ENCODE measurements around the gene CAND2. TPM values are rescaled to one million over a fixed set of nuclear protein-coding genes. Genes with fewer than 3 reads are reported as not detected.

The CAND2 gene
- total and polyA plus RNA-seq, 2 experiments from 2014 or later, result 5.6 to 20.5 TPM

DNA sequence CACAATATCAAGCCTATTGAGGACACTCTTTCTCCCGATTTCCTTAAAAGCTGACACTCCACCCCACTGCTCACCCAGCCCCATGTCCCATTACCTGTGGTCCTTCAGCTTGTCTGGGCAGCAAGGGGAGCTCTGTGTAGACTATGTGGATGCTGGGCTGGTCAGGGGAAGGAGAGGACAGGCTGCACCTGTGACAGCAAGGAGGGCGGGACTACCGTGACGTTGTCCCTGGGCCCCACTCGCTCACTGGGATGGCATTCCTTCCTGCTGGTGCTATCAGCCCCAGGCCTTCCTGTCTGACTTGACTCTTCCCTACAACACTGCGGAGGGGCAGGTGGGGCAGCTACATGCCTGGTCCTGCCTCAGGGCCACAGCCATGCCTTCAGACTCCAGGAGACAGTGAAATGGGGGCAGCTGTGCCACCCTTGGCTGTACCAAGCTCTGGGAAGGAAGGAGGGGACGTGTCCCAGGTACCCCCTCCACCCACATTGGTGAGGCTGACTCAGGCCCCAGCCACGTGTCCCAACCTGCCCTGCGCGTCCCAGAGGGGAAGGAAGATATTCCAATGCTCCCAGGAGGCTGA lies 37.3 kb upstream of the CAND2 start, which contains the start of gene TMEM40:
TMEM40 (minus strand) TSS at position 163 of the 583 bp plus-strand sequence. CDS start 9,427 bp downstream, outside the sequence.
- H2AFZ ChIP-seq, result peak within 1 kb of the TSS; percentile 98
- peak; percentile 30 for ATAC-seq
- no peaks in the 10 kb centered on the region for H3K4me1 ChIP-seq (ENCODE audit: insufficient read depth)
- H3K27ac ChIP-seq (ENCODE audit: low read depth), result no peak within 1 kb of the TSS
- no peaks in the 10 kb centered on the region for H3K79me2 ChIP-seq (replicated peaks; ENCODE audit: insufficient read depth)
- peaks cover 9% of the 10 kb centered on the region for H3K27me3 Mint-ChIP-seq (ENCODE audit: insufficient read depth, low read depth, poor library complexity)
- TF ChIP-seq, protein P1, sequence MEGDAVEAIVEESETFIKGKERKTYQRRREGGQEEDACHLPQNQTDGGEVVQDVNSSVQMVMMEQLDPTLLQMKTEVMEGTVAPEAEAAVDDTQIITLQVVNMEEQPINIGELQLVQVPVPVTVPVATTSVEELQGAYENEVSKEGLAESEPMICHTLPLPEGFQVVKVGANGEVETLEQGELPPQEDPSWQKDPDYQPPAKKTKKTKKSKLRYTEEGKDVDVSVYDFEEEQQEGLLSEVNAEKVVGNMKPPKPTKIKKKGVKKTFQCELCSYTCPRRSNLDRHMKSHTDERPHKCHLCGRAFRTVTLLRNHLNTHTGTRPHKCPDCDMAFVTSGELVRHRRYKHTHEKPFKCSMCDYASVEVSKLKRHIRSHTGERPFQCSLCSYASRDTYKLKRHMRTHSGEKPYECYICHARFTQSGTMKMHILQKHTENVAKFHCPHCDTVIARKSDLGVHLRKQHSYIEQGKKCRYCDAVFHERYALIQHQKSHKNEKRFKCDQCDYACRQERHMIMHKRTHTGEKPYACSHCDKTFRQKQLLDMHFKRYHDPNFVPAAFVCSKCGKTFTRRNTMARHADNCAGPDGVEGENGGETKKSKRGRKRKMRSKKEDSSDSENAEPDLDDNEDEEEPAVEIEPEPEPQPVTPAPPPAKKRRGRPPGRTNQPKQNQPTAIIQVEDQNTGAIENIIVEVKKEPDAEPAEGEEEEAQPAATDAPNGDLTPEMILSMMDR (conservative IDR thresholded peaks at IDR 0.05; ENCODE audit: low read depth in 2 of 2), result no peak
- TF ChIP-seq CREB1 (CRISPR knock-in tag; IDR thresholded peaks at IDR 0.05; ENCODE audit: low read depth), result no peak
- no peak for TF ChIP-seq STAT1 (IDR thresholded peaks at IDR 0.05; ENCODE audit: unreplicated experiment)
- no peak for TF ChIP-seq NANOG (IDR thresholded peaks at IDR 0.05; ENCODE audit: borderline replicate concordance)
- TF ChIP-seq JUNB (IDR thresholded peaks at IDR 0.05; ENCODE audit: unreplicated experiment), result no peak
- TF ChIP-seq, protein P2, sequence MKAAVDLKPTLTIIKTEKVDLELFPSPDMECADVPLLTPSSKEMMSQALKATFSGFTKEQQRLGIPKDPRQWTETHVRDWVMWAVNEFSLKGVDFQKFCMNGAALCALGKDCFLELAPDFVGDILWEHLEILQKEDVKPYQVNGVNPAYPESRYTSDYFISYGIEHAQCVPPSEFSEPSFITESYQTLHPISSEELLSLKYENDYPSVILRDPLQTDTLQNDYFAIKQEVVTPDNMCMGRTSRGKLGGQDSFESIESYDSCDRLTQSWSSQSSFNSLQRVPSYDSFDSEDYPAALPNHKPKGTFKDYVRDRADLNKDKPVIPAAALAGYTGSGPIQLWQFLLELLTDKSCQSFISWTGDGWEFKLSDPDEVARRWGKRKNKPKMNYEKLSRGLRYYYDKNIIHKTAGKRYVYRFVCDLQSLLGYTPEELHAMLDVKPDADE (IDR thresholded peaks at IDR 0.05), result no peak
- no peak for TF ChIP-seq EZH2 (IDR thresholded peaks at IDR 0.05; ENCODE audit: low read depth, unreplicated experiment)
- no peak for TF ChIP-seq ZNF331 (CRISPR knock-in tag; IDR thresholded peaks at IDR 0.05; ENCODE audit: low read depth)
- TF ChIP-seq ZNF114 (CRISPR knock-in tag; IDR thresholded peaks at IDR 0.05), result no peak
- TF ChIP-seq, protein P3, sequence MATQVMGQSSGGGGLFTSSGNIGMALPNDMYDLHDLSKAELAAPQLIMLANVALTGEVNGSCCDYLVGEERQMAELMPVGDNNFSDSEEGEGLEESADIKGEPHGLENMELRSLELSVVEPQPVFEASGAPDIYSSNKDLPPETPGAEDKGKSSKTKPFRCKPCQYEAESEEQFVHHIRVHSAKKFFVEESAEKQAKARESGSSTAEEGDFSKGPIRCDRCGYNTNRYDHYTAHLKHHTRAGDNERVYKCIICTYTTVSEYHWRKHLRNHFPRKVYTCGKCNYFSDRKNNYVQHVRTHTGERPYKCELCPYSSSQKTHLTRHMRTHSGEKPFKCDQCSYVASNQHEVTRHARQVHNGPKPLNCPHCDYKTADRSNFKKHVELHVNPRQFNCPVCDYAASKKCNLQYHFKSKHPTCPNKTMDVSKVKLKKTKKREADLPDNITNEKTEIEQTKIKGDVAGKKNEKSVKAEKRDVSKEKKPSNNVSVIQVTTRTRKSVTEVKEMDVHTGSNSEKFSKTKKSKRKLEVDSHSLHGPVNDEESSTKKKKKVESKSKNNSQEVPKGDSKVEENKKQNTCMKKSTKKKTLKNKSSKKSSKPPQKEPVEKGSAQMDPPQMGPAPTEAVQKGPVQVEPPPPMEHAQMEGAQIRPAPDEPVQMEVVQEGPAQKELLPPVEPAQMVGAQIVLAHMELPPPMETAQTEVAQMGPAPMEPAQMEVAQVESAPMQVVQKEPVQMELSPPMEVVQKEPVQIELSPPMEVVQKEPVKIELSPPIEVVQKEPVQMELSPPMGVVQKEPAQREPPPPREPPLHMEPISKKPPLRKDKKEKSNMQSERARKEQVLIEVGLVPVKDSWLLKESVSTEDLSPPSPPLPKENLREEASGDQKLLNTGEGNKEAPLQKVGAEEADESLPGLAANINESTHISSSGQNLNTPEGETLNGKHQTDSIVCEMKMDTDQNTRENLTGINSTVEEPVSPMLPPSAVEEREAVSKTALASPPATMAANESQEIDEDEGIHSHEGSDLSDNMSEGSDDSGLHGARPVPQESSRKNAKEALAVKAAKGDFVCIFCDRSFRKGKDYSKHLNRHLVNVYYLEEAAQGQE (IDR thresholded peaks at IDR 0.05; ENCODE audit: unreplicated experiment), result no peak
- TF ChIP-seq EZH2phosphoT487 (IDR thresholded peaks at IDR 0.05; ENCODE audit: unreplicated experiment), result no peak
- TF ChIP-seq POLR2AphosphoS5 (IDR thresholded peaks at IDR 0.05; ENCODE audit: low read depth), result no peak
- TF ChIP-seq, protein P4, sequence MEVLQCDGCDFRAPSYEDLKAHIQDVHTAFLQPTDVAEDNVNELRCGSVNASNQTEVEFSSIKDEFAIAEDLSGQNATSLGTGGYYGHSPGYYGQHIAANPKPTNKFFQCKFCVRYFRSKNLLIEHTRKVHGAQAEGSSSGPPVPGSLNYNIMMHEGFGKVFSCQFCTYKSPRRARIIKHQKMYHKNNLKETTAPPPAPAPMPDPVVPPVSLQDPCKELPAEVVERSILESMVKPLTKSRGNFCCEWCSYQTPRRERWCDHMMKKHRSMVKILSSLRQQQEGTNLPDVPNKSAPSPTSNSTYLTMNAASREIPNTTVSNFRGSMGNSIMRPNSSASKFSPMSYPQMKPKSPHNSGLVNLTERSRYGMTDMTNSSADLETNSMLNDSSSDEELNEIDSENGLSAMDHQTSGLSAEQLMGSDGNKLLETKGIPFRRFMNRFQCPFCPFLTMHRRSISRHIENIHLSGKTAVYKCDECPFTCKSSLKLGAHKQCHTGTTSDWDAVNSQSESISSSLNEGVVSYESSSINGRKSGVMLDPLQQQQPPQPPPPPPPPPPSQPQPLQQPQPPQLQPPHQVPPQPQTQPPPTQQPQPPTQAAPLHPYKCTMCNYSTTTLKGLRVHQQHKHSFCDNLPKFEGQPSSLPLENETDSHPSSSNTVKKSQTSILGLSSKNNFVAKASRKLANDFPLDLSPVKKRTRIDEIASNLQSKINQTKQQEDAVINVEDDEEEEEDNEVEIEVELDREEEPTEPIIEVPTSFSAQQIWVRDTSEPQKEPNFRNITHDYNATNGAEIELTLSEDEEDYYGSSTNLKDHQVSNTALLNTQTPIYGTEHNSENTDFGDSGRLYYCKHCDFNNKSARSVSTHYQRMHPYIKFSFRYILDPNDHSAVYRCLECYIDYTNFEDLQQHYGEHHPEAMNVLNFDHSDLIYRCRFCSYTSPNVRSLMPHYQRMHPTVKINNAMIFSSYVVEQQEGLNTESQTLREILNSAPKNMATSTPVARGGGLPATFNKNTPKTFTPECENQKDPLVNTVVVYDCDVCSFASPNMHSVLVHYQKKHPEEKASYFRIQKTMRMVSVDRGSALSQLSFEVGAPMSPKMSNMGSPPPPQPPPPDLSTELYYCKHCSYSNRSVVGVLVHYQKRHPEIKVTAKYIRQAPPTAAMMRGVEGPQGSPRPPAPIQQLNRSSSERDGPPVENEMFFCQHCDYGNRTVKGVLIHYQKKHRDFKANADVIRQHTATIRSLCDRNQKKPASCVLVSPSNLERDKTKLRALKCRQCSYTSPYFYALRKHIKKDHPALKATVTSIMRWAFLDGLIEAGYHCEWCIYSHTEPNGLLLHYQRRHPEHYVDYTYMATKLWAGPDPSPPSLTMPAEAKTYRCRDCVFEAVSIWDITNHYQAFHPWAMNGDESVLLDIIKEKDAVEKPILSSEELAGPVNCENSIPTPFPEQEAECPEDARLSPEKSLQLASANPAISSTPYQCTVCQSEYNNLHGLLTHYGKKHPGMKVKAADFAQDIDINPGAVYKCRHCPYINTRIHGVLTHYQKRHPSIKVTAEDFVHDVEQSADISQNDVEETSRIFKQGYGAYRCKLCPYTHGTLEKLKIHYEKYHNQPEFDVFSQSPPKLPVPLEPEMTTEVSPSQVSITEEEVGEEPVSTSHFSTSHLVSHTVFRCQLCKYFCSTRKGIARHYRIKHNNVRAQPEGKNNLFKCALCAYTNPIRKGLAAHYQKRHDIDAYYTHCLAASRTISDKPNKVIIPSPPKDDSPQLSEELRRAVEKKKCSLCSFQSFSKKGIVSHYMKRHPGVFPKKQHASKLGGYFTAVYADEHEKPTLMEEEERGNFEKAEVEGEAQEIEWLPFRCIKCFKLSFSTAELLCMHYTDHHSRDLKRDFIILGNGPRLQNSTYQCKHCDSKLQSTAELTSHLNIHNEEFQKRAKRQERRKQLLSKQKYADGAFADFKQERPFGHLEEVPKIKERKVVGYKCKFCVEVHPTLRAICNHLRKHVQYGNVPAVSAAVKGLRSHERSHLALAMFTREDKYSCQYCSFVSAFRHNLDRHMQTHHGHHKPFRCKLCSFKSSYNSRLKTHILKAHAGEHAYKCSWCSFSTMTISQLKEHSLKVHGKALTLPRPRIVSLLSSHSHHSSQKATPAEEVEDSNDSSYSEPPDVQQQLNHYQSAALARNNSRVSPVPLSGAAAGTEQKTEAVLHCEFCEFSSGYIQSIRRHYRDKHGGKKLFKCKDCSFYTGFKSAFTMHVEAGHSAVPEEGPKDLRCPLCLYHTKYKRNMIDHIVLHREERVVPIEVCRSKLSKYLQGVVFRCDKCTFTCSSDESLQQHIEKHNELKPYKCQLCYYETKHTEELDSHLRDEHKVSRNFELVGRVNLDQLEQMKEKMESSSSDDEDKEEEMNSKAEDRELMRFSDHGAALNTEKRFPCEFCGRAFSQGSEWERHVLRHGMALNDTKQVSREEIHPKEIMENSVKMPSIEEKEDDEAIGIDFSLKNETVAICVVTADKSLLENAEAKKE (CRISPR knock-in tag; IDR thresholded peaks at IDR 0.05), result no peak
- no peaks in the 10 kb centered on the region; the same call in 2 of the 3 replicates for H3K36me3 Mint-ChIP-seq (ENCODE audit: low read depth)
- no peaks in the 10 kb centered on the region for H3K27me3 ChIP-seq (ENCODE audit: insufficient read depth)
- peaks cover 18% of the 10 kb centered on the region for H3K4me1 Mint-ChIP-seq
- no peak within 1 kb of the TSS for H3K4me3 ChIP-seq
- peak; percentile 30 for DNase-seq (ENCODE audit: low spot score)
- no peaks in the 10 kb centered on the region for H3K9me3 Mint-ChIP-seq
- H3K9me2 ChIP-seq (ENCODE audit: insufficient read depth), result no peaks in the 10 kb centered on the region
- H3K36me3 ChIP-seq (ENCODE audit: insufficient read depth), result no peaks in the 10 kb centered on the region
- no peaks in the 10 kb centered on the region for H3F3A ChIP-seq (replicated peaks; ENCODE audit: low read depth)
- H3K4me3 Mint-ChIP-seq, result no peak within 1 kb of the TSS
- no peak within 1 kb of the TSS for H3K4me2 ChIP-seq
- no peaks in the 10 kb centered on the region for H4K20me1 ChIP-seq (replicated peaks; ENCODE audit: insufficient read depth)
- peak within 1 kb of the TSS; percentile 68; the same call in 1 of the 2 replicates for H3K27ac Mint-ChIP-seq
